Osteoblast (primary cell): ENCODE data around the gene ATG3. TPM values are rescaled to one million over a fixed set of nuclear protein-coding genes. Genes with fewer than 3 reads are reported as not detected.
"Not testable (repeated sequence)": the region's sequence is repeated elsewhere in the genome, so short reads cannot be mapped to it uniquely, and the experiment has no call there.

Experiments
- DNase-seq: peaks from one replicate; pipeline ENCODE4 v3.0.0; 2011; ENCODE audit warnings: low spot score, mixed read lengths; ENCODE audit not compliant: insufficient read length; ENCODE audit errors: missing footprints
- H2AFZ ChIP-seq: 2 replicates; pipeline ENCODE4 v1.6.0; 2011; ENCODE audit warnings: mild to moderate bottlenecking, low read length
- H3K27ac ChIP-seq: 2 replicates; pipeline ENCODE4 v1.5.1; 2011; ENCODE audit warnings: mild to moderate bottlenecking, low read depth, low read length, moderate library complexity
- H3K27me3 ChIP-seq: 2 replicates; pipeline ENCODE4 v1.6.0; 2012; ENCODE audit warnings: mild to moderate bottlenecking, control low read depth, inconsistent platforms, low read length, moderate library complexity; ENCODE audit not compliant: insufficient read depth
- H3K36me3 ChIP-seq: 2 replicates; pipeline ENCODE4 v1.5.1; 2011; ENCODE audit warnings: mild to moderate bottlenecking, low read length, control low read depth, moderate library complexity; ENCODE audit not compliant: insufficient read depth
- H3K4me1 ChIP-seq: 2 replicates; pipeline ENCODE4 v1.5.1; 2011; ENCODE audit warnings: mild to moderate bottlenecking, low read length, control low read depth, moderate library complexity; ENCODE audit not compliant: insufficient read depth
- H3K4me2 ChIP-seq: 2 replicates; pipeline ENCODE4 v1.6.0; 2011; ENCODE audit warnings: mild to moderate bottlenecking, low read length; ENCODE audit not compliant: insufficient read depth
- H3K4me3 ChIP-seq: fragments of 200-600 bp; sonication (generic); 3 replicates; pipeline ENCODE4 v1.5.1; 2012; ENCODE audit warnings: mild to moderate bottlenecking, low read length, inconsistent platforms; ENCODE audit not compliant: insufficient read depth
- H3K79me2 ChIP-seq: 2 replicates; pipeline ENCODE4 v1.6.0; 2012; ENCODE audit warnings: mild to moderate bottlenecking, low read length, control low read depth, inconsistent platforms; ENCODE audit not compliant: insufficient read depth
- H3K9me3 ChIP-seq: 2 replicates; pipeline ENCODE4 v1.5.1; 2011; ENCODE audit warnings: low read depth, low read length, control low read depth
- H4K20me1 ChIP-seq: 2 replicates; pipeline ENCODE4 v1.6.0; 2012; ENCODE audit warnings: mild to moderate bottlenecking, low read length, control low read depth; ENCODE audit not compliant: insufficient read depth
- CTCF ChIP-seq: IDR thresholded peaks from 2 replicates; pipeline ENCODE4 v1.5.1; 2011; ENCODE audit warnings: mild to moderate bottlenecking, low read depth, low read length, moderate library complexity; ENCODE audit errors: extremely low read depth
- total RNA-seq: library from RNA; depleted of rRNA; stranded (reverse); fragments of >200 nt; gene quantifications from 2 replicates; pipeline ENCODE4 v1.2.3, GENCODE V29; 2012

The ATG3 gene
- total RNA-seq, 1 donor, result 68.4 TPM

- no peak overlapping the region for H3K4me2 ChIP-seq
- H3K79me2 ChIP-seq, result no peaks in the 10 kb centered on the region
- H3K4me1 ChIP-seq, result no peaks in the 10 kb centered on the region
- H3K27me3 ChIP-seq, result no peaks in the 10 kb centered on the region
- no peak overlapping the region for H3K27ac ChIP-seq
- no peaks in the 10 kb centered on the region for H3K9me3 ChIP-seq
- H3K4me3 ChIP-seq, result no peak overlapping the region
- no peaks in the 10 kb centered on the region for H3K36me3 ChIP-seq
- DNase-seq, result peak; percentile 1
- H2AFZ ChIP-seq, result no peak overlapping the region
- peak; percentile 76 for TF ChIP-seq CTCF
- no peaks in the 10 kb centered on the region for H4K20me1 ChIP-seq
These were observed 42.2 kb downstream of the ATG3 start for GRCh38 chr3:112519424-112520001.

GRCh38 chr3:112518970-112519369 is 42.8 kb downstream of the ATG3 start:
- not testable (repeated sequence) for H4K20me1 ChIP-seq, H3K27me3 ChIP-seq, H3K9me3 ChIP-seq, DNase-seq, H3K4me1 ChIP-seq, H3K36me3 ChIP-seq, H2AFZ ChIP-seq, H3K27ac ChIP-seq, H3K79me2 ChIP-seq, H3K4me3 ChIP-seq, H3K4me2 ChIP-seq

- Histone ChIP-seq H3K36me3 (no peaks in the 10 kb centered on the region), H3K27me3 (no peaks in the 10 kb centered on the region), H4K20me1 (no peaks in the 10 kb centered on the region), H3K79me2 (no peaks in the 10 kb centered on the region), H3K4me1 (no peaks in the 10 kb centered on the region), H3K9me3 (no peaks in the 10 kb centered on the region), H3K27ac (no peak overlapping the region), H3K4me2 (no peak overlapping the region), H2AFZ (no peak overlapping the region), H3K4me3 (no peak overlapping the region)
- no peak for DNase-seq
- TF ChIP-seq CTCF, result no peak
These were observed 47.1 kb downstream of the ATG3 start for GRCh38 chr3:112514527-112515128.

- no peaks in the 10 kb centered on the region for H3K9me3 ChIP-seq
- no peaks in the 10 kb centered on the region for H4K20me1 ChIP-seq
- H3K27me3 ChIP-seq, result no peaks in the 10 kb centered on the region
- DNase-seq, result no peak
- H3K79me2 ChIP-seq, result no peaks in the 10 kb centered on the region
- H3K4me1 ChIP-seq, result no peaks in the 10 kb centered on the region
- H3K27ac ChIP-seq, result no peak overlapping the region
- no peak overlapping the region for H3K4me3 ChIP-seq
- TF ChIP-seq CTCF, result no peak
- no peaks in the 10 kb centered on the region for H3K36me3 ChIP-seq
- H3K4me2 ChIP-seq, result no peak overlapping the region
- no peak overlapping the region for H2AFZ ChIP-seq
These were observed 49.4 kb downstream of the ATG3 start for GRCh38 chr3:112512320-112512719.
